Measurements from ENCODE around the gene C8A.

Gene C8A

GRCh38 chr1:56881417-56881816, 26.8 kb downstream of the C8A start:
- no peak overlapping the region for H3K4me3 ChIP-seq (ENCODE audit: low read depth, low read length)
- no peak for DNase-seq (ENCODE audit: low read depth)
- in situ Hi-C loops (cut with HindIII; ENCODE audit: low sequenced_read_pairs): no loop called here
- TF ChIP-seq CTCF (IDR thresholded peaks at IDR 0.05; ENCODE audit: low read depth, low read length, missing control alignments): no peak

GRCh38 chr1:56890229-56890628, 35.6 kb downstream of the C8A start:
- in situ Hi-C loops (cut with HindIII; ENCODE audit: low sequenced_read_pairs): no loop called here
- no peak for DNase-seq (ENCODE audit: low read depth)
- no peak overlapping the region for H3K4me3 ChIP-seq (ENCODE audit: low read depth, low read length)
- no peak for TF ChIP-seq CTCF (IDR thresholded peaks at IDR 0.05; ENCODE audit: low read depth, low read length, missing control alignments)

GRCh38 chr1:56894014-56894413, 39.4 kb downstream of the C8A start:
- in situ Hi-C loops (cut with HindIII; ENCODE audit: low sequenced_read_pairs): no loop called here
- H3K4me3 ChIP-seq (ENCODE audit: low read depth, low read length): no peak overlapping the region
- no peak for DNase-seq (ENCODE audit: low read depth)
- no peak for TF ChIP-seq CTCF (IDR thresholded peaks at IDR 0.05; ENCODE audit: low read depth, low read length, missing control alignments)

- TF ChIP-seq CTCF (IDR thresholded peaks at IDR 0.05; ENCODE audit: low read depth, low read length, missing control alignments): no peak
- in situ Hi-C loops (cut with HindIII; ENCODE audit: low sequenced_read_pairs): no loop called here
- no peak overlapping the region for H3K4me3 ChIP-seq (ENCODE audit: low read depth, low read length)
- no peak for DNase-seq (ENCODE audit: low read depth)
These were observed 42.8 kb downstream of the C8A start for GRCh38 chr1:56897150-56898004.

GRCh38 chr1:56898005-56898373, 43.4 kb downstream of the C8A start:
- in situ Hi-C loops (cut with HindIII; ENCODE audit: low sequenced_read_pairs): no loop called here
- no peak for DNase-seq (ENCODE audit: low read depth)
- no peak overlapping the region for H3K4me3 ChIP-seq (ENCODE audit: low read depth, low read length)
- TF ChIP-seq CTCF (IDR thresholded peaks at IDR 0.05; ENCODE audit: low read depth, low read length, missing control alignments): no peak

GRCh38 chr1:56898879-56899278, 44.3 kb downstream of the C8A start:
- no peak overlapping the region for H3K4me3 ChIP-seq (ENCODE audit: low read depth, low read length)
- no peak for DNase-seq (ENCODE audit: low read depth)
- TF ChIP-seq CTCF (IDR thresholded peaks at IDR 0.05; ENCODE audit: low read depth, low read length, missing control alignments): no peak
- in situ Hi-C loops (cut with HindIII; ENCODE audit: low sequenced_read_pairs): no loop called here
